PC-3 (cell line): ENCODE data around the gene HOXA2. TPM values are rescaled to one million over a fixed set of nuclear protein-coding genes. Genes with fewer than 3 reads are reported as not detected.

ENCODE experiments used
- ATAC-seq: fragments of 200-7000 bp; cut with Tn5 transposase; 2 replicates; pipeline ENCODE4 v1.9.1; 2020; ENCODE audit warnings: mild to moderate bottlenecking, moderate library complexity
- BruUV-seq: library from RNA; stranded (reverse); fragments of 400-500 nt; replicated peaks from 2 replicates; lab custom pipeline; 2021; lab: Mats Ljungman, UMichigan
- CTCF ChIA-PET: fragments of 300-600 bp; sonication (Branson Sonifier 250); formaldehyde crosslinking; loops from one replicate; lab custom pipeline; 2022; ENCODE audit warnings: antibody characterized with exemption; lab: Charles Lee
- POLR2A ChIA-PET: fragments of 300-600 bp; sonication (Branson Sonifier 250); formaldehyde crosslinking; loops from one replicate; lab custom pipeline; 2022; ENCODE audit warnings: antibody characterized with exemption; ENCODE audit not compliant: unreplicated experiment; lab: Charles Lee
- DNase-seq: peaks from one replicate; pipeline ENCODE4 v3.0.0-alpha.2; 2015
- H2AFZ ChIP-seq: fragments of 300-600 bp; sonication (generic); 2 replicates; pipeline ENCODE4 v1.6.0; 2016; ENCODE audit warnings: antibody characterized with exemption, low read length
- H3F3A ChIP-seq: fragments of 300-600 bp; sonication (generic); one replicate; pipeline ENCODE4 v1.6.0; 2017; ENCODE audit warnings: antibody characterized with exemption, low read length, control low read depth, mild to moderate bottlenecking; ENCODE audit not compliant: unreplicated experiment
- H3K27ac ChIP-seq: fragments of 300-600 bp; sonication (generic); 2 replicates; pipeline ENCODE4 v1.5.1; 2016; ENCODE audit warnings: mild to moderate bottlenecking, low read length
- H3K27me3 ChIP-seq: fragments of 300-600 bp; sonication (generic); 2 replicates; pipeline ENCODE4 v1.6.1; 2016; ENCODE audit warnings: low read length, mixed read lengths
- H3K36me3 ChIP-seq: fragments of 300-600 bp; sonication (generic); 2 replicates; pipeline ENCODE4 v1.6.1; 2016; ENCODE audit warnings: low read depth, mixed run types, low read length, mixed read lengths
- H3K4me1 ChIP-seq: fragments of 300-600 bp; sonication (generic); 2 replicates; pipeline ENCODE4 v1.5.1; 2016; ENCODE audit warnings: low read length; ENCODE audit not compliant: insufficient read depth
- H3K4me2 ChIP-seq: fragments of 300-600 bp; sonication (generic); 2 replicates; pipeline ENCODE4 v1.6.0; 2016; ENCODE audit warnings: low read length
- H3K4me3 ChIP-seq: fragments of 300-600 bp; sonication (generic); 2 replicates; pipeline ENCODE4 v1.5.1; 2016; ENCODE audit warnings: mild to moderate bottlenecking, low read length, mixed read lengths
- H3K79me2 ChIP-seq: fragments of 300-600 bp; sonication (generic); 2 replicates; pipeline ENCODE4 v1.6.1; 2017; ENCODE audit warnings: low read length, mixed read lengths
- H3K9ac ChIP-seq: fragments of 300-600 bp; sonication (generic); 2 replicates; pipeline ENCODE4 v1.6.0; 2016; ENCODE audit warnings: mild to moderate bottlenecking, low read length
- H3K9me2 ChIP-seq: fragments of 300-600 bp; sonication (generic); replicated peaks from 2 replicates; pipeline ENCODE4 v1.6.1; 2016; ENCODE audit warnings: mixed run types, low read length, mixed read lengths
- H3K9me3 ChIP-seq: fragments of 300-600 bp; sonication (generic); 2 replicates; pipeline ENCODE4 v1.6.1; 2016; ENCODE audit warnings: low read length, mixed read lengths
- H4K20me1 ChIP-seq: fragments of 300-600 bp; sonication (generic); 2 replicates; pipeline ENCODE4 v1.6.1; 2016; ENCODE audit warnings: low read length, mixed read lengths
- EZH2 ChIP-seq: fragments of 300-600 bp; sonication (generic); IDR thresholded peaks from one replicate; pipeline ENCODE4 v1.6.1; 2017; ENCODE audit warnings: antibody characterized with exemption, mild to moderate bottlenecking, low read length; ENCODE audit not compliant: unreplicated experiment
- EZH2phosphoT487 ChIP-seq: fragments of 300-600 bp; sonication (generic); IDR thresholded peaks from 2 replicates; pipeline ENCODE4 v1.6.1; 2018; ENCODE audit warnings: mild to moderate bottlenecking, antibody characterized with exemption, low read length, borderline replicate concordance
- intact Hi-C: fragments of 100-400 bp; cut with micrococcal nuclease; formaldehyde crosslinking; loops from 2 replicates; pipeline ENCODE4 v1.9.0; 2023
- total RNA-seq: library from RNA; depleted of rRNA; stranded (reverse); fragments of >200 nt; gene quantifications from 2 replicates; pipeline ENCODE4 v1.2.3, GENCODE V29; 2014; rRNA removed

The HOXA2 gene
- total RNA-seq, 1 experiment from 2014 or later = 0.07 TPM

- Histone ChIP-seq H3K36me3 (no peaks in the 10 kb centered on the region), H3F3A (peaks cover 5% of the 10 kb centered on the region), H3K27ac (no peak overlapping the region), H3K79me2 (no peaks in the 10 kb centered on the region), H2AFZ (no peak overlapping the region), H3K9me3 (no peaks in the 10 kb centered on the region), H3K4me1 (peaks cover 11% of the 10 kb centered on the region), H4K20me1 (no peaks in the 10 kb centered on the region), H3K27me3 (no peaks in the 10 kb centered on the region), H3K4me2 (no peak overlapping the region), H3K4me3 (no peak overlapping the region), H3K9ac (no peak overlapping the region), H3K9me2 (no peaks in the 10 kb centered on the region)
- ATAC-seq = no peak
- ChIA-PET CTCF (no interaction called here), POLR2A (no interaction called here)
- no TSS peak for BruUV-seq
- TF ChIP-seq EZH2 = no peak
- TF ChIP-seq EZH2phosphoT487 = no peak
- DNase-seq = no peak
- intact Hi-C loops = no loop called here
Measured at GRCh38 chr7:27051451-27051850, 51.0 kb downstream of the HOXA2 start.

Other genes with a start within 250 kb of the HOXA2 start
- gene SKAP2, start 238.1 kb downstream of the HOXA2 start, total RNA-seq = 9.6 and 18.4 TPM in 2 replicates
- gene HOXA1, start 6.7 kb downstream of the HOXA2 start, total RNA-seq = 1.4 and 2.0 TPM in 2 replicates
- gene HOXA4, start 28.1 kb upstream of the HOXA2 start, total RNA-seq = 2.3 and 5.1 TPM in 2 replicates
- 7.0 and 7.5 TPM in 2 replicates for gene HOXA5, start 41.0 kb upstream of the HOXA2 start, total RNA-seq
- 6.9 and 8.3 TPM in 2 replicates for gene HOXA6, start 45.1 kb upstream of the HOXA2 start, total RNA-seq
- gene HOXA3, start 49.9 kb upstream of the HOXA2 start, total RNA-seq = 4.5 and 13.8 TPM in 2 replicates
- 2.6 and 2.8 TPM in 2 replicates for gene HOXA7, start 54.0 kb upstream of the HOXA2 start, total RNA-seq
- gene HOXA9, start 62.9 kb upstream of the HOXA2 start, total RNA-seq = 69.0 and 85.3 TPM in 2 replicates
- 36.0 and 46.1 TPM in 2 replicates for gene HOXA10, start 71.6 kb upstream of the HOXA2 start, total RNA-seq
- gene HOXA11, start 82.5 kb upstream of the HOXA2 start, total RNA-seq = 26.6 and 31.4 TPM in 2 replicates
- 12.1 and 14.9 TPM in 2 replicates for gene HOXA13, start 97.4 kb upstream of the HOXA2 start, total RNA-seq
- gene EVX1, start 140.1 kb upstream of the HOXA2 start, total RNA-seq = 0.33 and 0.35 TPM in 2 replicates